Body of pancreas (tissue), 4 donors: ENCODE results near the gene GPI.

ENCODE experiments used
- CTCF ChIP-seq, 7 experiments: fragments of 450-650 bp in 4 of 7; fragments of 200-600 bp in 3 of 7; sonication (generic) in 3 of 7; IDR thresholded peaks; one replicate each; pipeline ENCODE4 v1.5.1; 2016 to 2019; ENCODE audit warnings: antibody characterized with exemption in 7 of 7
- POLR2A ChIP-seq, 3 donors: fragments of 450-650 bp; IDR thresholded peaks; one replicate each; pipeline ENCODE4 v1.6.1; 2016; ENCODE audit warnings: antibody characterized with exemption in 3 of 3, mild to moderate bottlenecking in 2 of 3

DNA sequence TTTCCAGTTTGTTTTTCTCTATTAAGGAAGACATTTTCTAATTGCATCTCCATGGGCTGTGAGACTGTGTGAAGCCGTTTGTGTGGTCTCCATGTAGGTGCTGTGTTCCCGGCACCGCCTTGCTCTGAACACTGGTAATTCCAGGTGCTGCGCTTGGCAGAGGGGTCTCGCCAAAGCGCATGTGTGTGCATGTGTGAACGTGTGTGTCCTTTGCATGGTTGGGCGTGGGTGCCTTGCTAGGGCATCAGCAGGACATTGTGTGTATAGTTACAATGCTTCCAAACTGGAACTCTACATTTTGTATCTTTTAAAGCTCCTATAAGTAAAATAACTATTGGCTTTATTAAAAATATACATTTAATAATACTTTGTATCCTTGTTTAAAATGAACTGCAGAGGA, 9.8 kb upstream of the GPI start:
- TF ChIP-seq CTCF (IDR thresholded peaks at IDR 0.05), result no peak
- no peak for TF ChIP-seq POLR2A (IDR thresholded peaks at IDR 0.05)
